HepG2 (cell line): ENCODE measurements around the gene ZFP1. TPM values are rescaled to one million over a fixed set of nuclear protein-coding genes. Genes with fewer than 3 reads are reported as not detected.

ENCODE experiments used
- ATAC-seq: fragments of 200-7000 bp; cut with Tn5 transposase; 3 replicates; pipeline ENCODE4 v1.9.1; 2020; ENCODE audit warnings: mild to moderate bottlenecking, moderate library complexity
- BruUV-seq: library from RNA; stranded (reverse); fragments of 400-500 nt; replicated peaks from 2 replicates; lab custom pipeline; 2021; lab: Mats Ljungman, UMichigan
- CTCF ChIA-PET: fragments of 300-600 bp; formaldehyde crosslinking; extraction: SDS; loops from one replicate; lab custom pipeline; 2021; ENCODE audit warnings: low total read pairs, inconsistent platforms, low intra/inter-chr PET ratio; lab: Yijun Ruan, JAX
- POLR2A ChIA-PET: fragments of 350-600 bp; sonication (Branson Sonifier 250); formaldehyde crosslinking; loops from one replicate; lab custom pipeline; 2020; ENCODE audit warnings: antibody characterized with exemption, inconsistent platforms; lab: Yijun Ruan, JAX
- DNase-seq: peaks from one replicate; pipeline ENCODE4 v3.0.0-alpha.2; 2015; ENCODE audit warnings: low spot score
- FAIRE-seq: peaks from 3 replicates; lab custom pipeline; 2011; peaks lifted over from hg19 to GRCh38; lab: Jason Lieb, UNC
- H2AFZ ChIP-seq: one replicate; pipeline ENCODE4 v1.6.1; 2011; ENCODE audit warnings: low read length, inconsistent platforms
- H3K27ac ChIP-seq: fragments of 300-600 bp; 3 replicates; pipeline ENCODE4 v1.8.0; 2011; ENCODE audit warnings: mixed run types, mild to moderate bottlenecking, mixed read lengths, low read length, inconsistent platforms; ENCODE audit not compliant: insufficient read depth; ENCODE audit errors: extremely low read length
- H3K27me3 ChIP-seq, 2 experiments: fragments of 200-600 bp in 1 of 2; 2 replicates in 1 of 2; 3 replicates in 1 of 2; pipeline versions ENCODE4 v1.6.0 to v1.8.0; 2011; ENCODE audit warnings: low read length in 2 of 2, mild to moderate bottlenecking in 2 of 2, moderate library complexity in 2 of 2, inconsistent platforms in 1 of 2; ENCODE audit not compliant: insufficient read depth in 2 of 2, control insufficient read depth in 1 of 2
- H3K36me3 ChIP-seq, 2 experiments: fragments of 200-600 bp in 1 of 2; replicated peaks in 1 of 2; 2 replicates in 1 of 2; 3 replicates in 1 of 2; pipeline versions ENCODE4 v1.5.1 to v1.8.0; 2011; ENCODE audit warnings: low read length in 2 of 2, inconsistent platforms in 1 of 2; ENCODE audit not compliant: insufficient read depth in 2 of 2, control insufficient read depth in 1 of 2
- H3K4me1 ChIP-seq: 2 replicates; pipeline ENCODE4 v1.5.1; 2012; ENCODE audit warnings: low read length, inconsistent platforms; ENCODE audit not compliant: insufficient read depth
- H3K4me2 ChIP-seq: 2 replicates; pipeline ENCODE4 v1.6.0; 2011; ENCODE audit warnings: low read depth, low read length, inconsistent platforms
- H3K4me3 ChIP-seq, 3 experiments: fragments of 200-600 bp in 1 of 3; sonication (generic), shearing (Covaris generic) in 1 of 3; replicated peaks in 1 of 3; 2 replicates each; pipeline ENCODE4 v1.5.1; 2011 to 2016; ENCODE audit warnings: low read length in 3 of 3, inconsistent platforms in 2 of 3, low read depth in 2 of 3, mild to moderate bottlenecking in 2 of 3, control low read depth in 1 of 3, mixed read lengths in 1 of 3; ENCODE audit not compliant: insufficient read depth in 1 of 3
- H3K79me2 ChIP-seq: one replicate; pipeline ENCODE4 v1.6.1; 2011; ENCODE audit warnings: low read length, inconsistent platforms; ENCODE audit not compliant: insufficient read depth
- H3K9ac ChIP-seq: 2 replicates; pipeline ENCODE4 v1.6.0; 2011; ENCODE audit warnings: mild to moderate bottlenecking, low read depth, low read length, inconsistent platforms; ENCODE audit not compliant: insufficient read depth
- H3K9me3 ChIP-seq: 2 replicates; pipeline ENCODE4 v1.5.1; 2012; ENCODE audit warnings: mild to moderate bottlenecking, low read length
- H4K20me1 ChIP-seq: 2 replicates; pipeline ENCODE4 v1.6.0; 2011; ENCODE audit warnings: inconsistent platforms, mild to moderate bottlenecking, low read length, moderate library complexity; ENCODE audit not compliant: insufficient read depth
- ADNP ChIP-seq: sonication (generic); formaldehyde crosslinking; IDR thresholded peaks from 2 replicates; pipeline ENCODE4 v1.4.0; 2020; ENCODE audit warnings: missing genetic modification reagents
- HMG20A ChIP-seq: IDR thresholded peaks from 2 replicates; pipeline ENCODE4 v1.6.1; 2016; ENCODE audit warnings: borderline replicate concordance
- NCOA1 ChIP-seq: sonication (generic); formaldehyde crosslinking; IDR thresholded peaks from 2 replicates; pipeline ENCODE4 v1.9.0; 2021; ENCODE audit warnings: missing genetic modification reagents
- RAD51 ChIP-seq: fragments of 450-650 bp; IDR thresholded peaks from 2 replicates; pipeline ENCODE4 v1.6.1; 2016; ENCODE audit warnings: borderline replicate concordance
- RXRB ChIP-seq: IDR thresholded peaks from 2 replicates; pipeline ENCODE4 v1.6.1; 2016; ENCODE audit warnings: borderline replicate concordance, missing genetic modification reagents, missing compliant biosample characterization
- ZC3H13 ChIP-seq: sonication (generic); formaldehyde crosslinking; IDR thresholded peaks from 2 replicates; pipeline ENCODE4 v1.8.1; 2023; ENCODE audit warnings: mild to moderate bottlenecking, missing genetic modification reagents, moderate library complexity
- ZKSCAN1 ChIP-seq: fragments of 150-350 bp; IDR thresholded peaks from 2 replicates; pipeline ENCODE4 v1.6.1; 2014; ENCODE audit warnings: low read length
- ZNF256 ChIP-seq: sonication (generic); formaldehyde crosslinking; conservative IDR thresholded peaks from 2 replicates; pipeline ENCODE4 v1.4.0; 2020; ENCODE audit warnings: missing genetic modification reagents
- ZNF263 ChIP-seq: sonication (generic); formaldehyde crosslinking; IDR thresholded peaks from 2 replicates; pipeline ENCODE4 v1.4.0; 2020; ENCODE audit warnings: missing genetic modification reagents
- ZNF550 ChIP-seq: sonication (generic); formaldehyde crosslinking; IDR thresholded peaks from 2 replicates; pipeline ENCODE4 v1.4.0; 2020; ENCODE audit warnings: mild to moderate bottlenecking, missing genetic modification reagents, borderline replicate concordance
- WGBS: methylation state at CpG from one replicate; pipeline ENCODE4 v1.1.6; 2017; ENCODE audit warnings: low lambda C conversion rate; 5-methylcytosine and 5-hydroxymethylcytosine counted together
- in situ Hi-C: cut with HindIII; loops from 2 replicates; pipeline ENCODE4 v1.10.0; 2017; ENCODE audit warnings: low pct_unique_long_range_greater_than_20kb; ENCODE audit not compliant: extremely low pct_ligation_motif_present
- intact Hi-C: fragments of 100-400 bp; cut with micrococcal nuclease; formaldehyde crosslinking; loops from one replicate; pipeline ENCODE4 v1.10.0; 2022; ENCODE audit not compliant: unreplicated experiment
- polyA plus RNA-seq, 8 experiments: library from polyadenylated mRNA; depleted of rRNA in 3 of 8; stranded (reverse) in 7 of 8; unstranded in 1 of 8; fragments of >200 nt; fragmentation: Illumina TruSeq in 4 of 8; extraction: Trizol in 4 of 8; gene quantifications; 2 replicates each; pipeline versions ENCODE4 v1.2.1 to v1.2.3, GENCODE V29; 2011 to 2016; ENCODE audit warnings: low read depth in 4 of 8, missing spikeins in 1 of 8, mixed read lengths in 1 of 8; ENCODE audit not compliant: insufficient read depth in 1 of 8
- total RNA-seq, 5 experiments: library from RNA; depleted of rRNA; stranded (reverse); fragments of >200 nt; fragmentation: Illumina TruSeq; extraction: Trizol; gene quantifications; 2 replicates each; pipeline ENCODE4 v1.2.3, GENCODE V29; 2016; ENCODE audit warnings: low read depth in 1 of 5
- TF ChIP-seq, protein P1 (sequence below): sonication (generic); formaldehyde crosslinking; IDR thresholded peaks from 2 replicates; pipeline ENCODE4 v1.4.0; 2020; ENCODE audit warnings: missing genetic modification reagents

ZFP1 gene
- total and polyA plus RNA-seq, 2 of the 13 experiments (the other 11 are each of a cell fraction or from before 2014, with no cell fraction given): 8.3 to 14.0 TPM

DNA sequence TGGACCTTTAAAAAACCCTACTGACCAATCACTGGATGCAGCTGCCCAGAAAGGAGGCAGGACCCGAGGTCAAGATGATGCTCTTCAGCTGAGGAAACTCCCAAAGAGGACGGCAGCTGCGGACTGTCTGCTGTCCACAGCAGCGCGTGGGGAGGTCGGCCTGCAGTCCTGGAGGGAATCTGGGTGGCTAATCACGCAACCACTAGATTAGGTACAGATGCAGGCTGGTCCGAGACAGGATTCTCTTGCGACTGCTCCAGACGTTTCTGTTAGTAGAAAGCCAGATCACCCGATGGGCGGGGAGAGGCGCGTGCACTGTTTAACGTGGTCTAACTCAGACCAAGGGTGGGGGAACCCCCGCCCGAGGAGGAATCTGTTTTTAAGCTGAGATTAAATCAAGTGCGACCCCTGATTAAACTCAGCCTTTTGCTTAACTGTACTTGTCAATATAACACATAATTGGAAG is 49.8 kb downstream of the ZFP1 start (continued):
- TF ChIP-seq ADNP: no peak
- no peak for TF ChIP-seq NCOA1 (CRISPR knock-in tag)
- TF ChIP-seq HMG20A: no peak
- TF ChIP-seq ZC3H13 (CRISPR knock-in tag): no peak
- TF ChIP-seq ZKSCAN1: no peak
- TF ChIP-seq ZNF256 (CRISPR knock-in tag): no peak
- no peak for TF ChIP-seq RXRB (CRISPR knock-in tag)
- TF ChIP-seq, protein P1, sequence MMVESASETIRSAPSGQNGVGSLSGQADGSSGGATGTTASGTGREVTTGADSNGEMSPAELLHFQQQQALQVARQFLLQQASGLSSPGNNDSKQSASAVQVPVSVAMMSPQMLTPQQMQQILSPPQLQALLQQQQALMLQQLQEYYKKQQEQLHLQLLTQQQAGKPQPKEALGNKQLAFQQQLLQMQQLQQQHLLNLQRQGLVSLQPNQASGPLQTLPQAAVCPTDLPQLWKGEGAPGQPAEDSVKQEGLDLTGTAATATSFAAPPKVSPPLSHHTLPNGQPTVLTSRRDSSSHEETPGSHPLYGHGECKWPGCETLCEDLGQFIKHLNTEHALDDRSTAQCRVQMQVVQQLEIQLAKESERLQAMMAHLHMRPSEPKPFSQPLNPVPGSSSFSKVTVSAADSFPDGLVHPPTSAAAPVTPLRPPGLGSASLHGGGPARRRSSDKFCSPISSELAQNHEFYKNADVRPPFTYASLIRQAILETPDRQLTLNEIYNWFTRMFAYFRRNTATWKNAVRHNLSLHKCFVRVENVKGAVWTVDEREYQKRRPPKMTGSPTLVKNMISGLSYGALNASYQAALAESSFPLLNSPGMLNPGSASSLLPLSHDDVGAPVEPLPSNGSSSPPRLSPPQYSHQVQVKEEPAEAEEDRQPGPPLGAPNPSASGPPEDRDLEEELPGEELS: no peak

DNA sequence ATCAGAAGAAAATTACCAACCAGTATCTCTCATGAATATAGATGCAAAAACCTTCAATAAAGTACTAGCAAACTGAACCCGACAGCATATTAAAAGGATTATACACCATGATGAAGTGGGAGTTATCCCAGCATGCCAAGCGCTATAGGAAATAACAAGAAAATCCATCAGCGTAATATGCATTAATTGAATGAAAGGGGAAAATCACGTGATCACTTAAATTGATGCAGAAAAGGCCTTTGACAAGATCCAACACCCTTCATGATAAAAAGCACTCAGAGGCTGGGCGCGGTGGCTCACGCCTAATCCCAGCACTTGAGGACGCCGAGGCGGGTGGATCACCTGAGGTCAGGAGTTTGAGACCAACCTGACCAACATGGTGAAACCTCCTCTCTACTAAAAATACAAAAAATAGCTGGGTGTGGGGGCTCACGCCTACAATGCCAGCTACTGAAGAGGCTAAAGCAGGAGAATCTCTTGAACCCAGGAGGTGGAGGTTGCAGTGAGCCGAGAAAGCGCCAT is 53.8 kb downstream of the ZFP1 start:
- H2AFZ ChIP-seq: no peak overlapping the region
- ATAC-seq: no peak
- no TSS peak for BruUV-seq
- no peaks in the 10 kb centered on the region for H3K36me3 ChIP-seq
- no peaks in the 10 kb centered on the region for H3K79me2 ChIP-seq
- FAIRE-seq: no peak
- TF ChIP-seq ZNF550 (CRISPR knock-in tag) (no peak), RAD51 (peak; percentile 53; the same call in 1 of the 2 replicates), ZNF263 (CRISPR knock-in tag) (no peak)
- WGBS: 83% methylated on average over 13 of the region's 13 CpGs
- POLR2A ChIA-PET: no interaction called here
- no peak overlapping the region for H3K4me2 ChIP-seq
- intact Hi-C loops: no loop called here
- H3K27ac ChIP-seq: no peak overlapping the region
- H4K20me1 ChIP-seq: no peaks in the 10 kb centered on the region
- H3K9ac ChIP-seq: no peak overlapping the region
- H3K4me1 ChIP-seq: peaks cover 33% of the 10 kb centered on the region
- no peak for DNase-seq
- CTCF ChIA-PET: no interaction called here
- in situ Hi-C loops: no loop called here
- no peak overlapping the region for H3K4me3 ChIP-seq
- H3K9me3 ChIP-seq: no peaks in the 10 kb centered on the region
- peaks cover 20 to 49% of the 10 kb centered on the region in 2 experiments for H3K27me3 ChIP-seq
